Stromal cell of bone marrow (primary cell): ENCODE measurements around the gene TAOK3.
"Not testable (repeated sequence)": the region's sequence is repeated elsewhere in the genome, so short reads cannot be mapped to it uniquely, and the experiment has no call there.

ENCODE experiments used
- DNase-seq: peaks from one replicate; pipeline ENCODE4 v3.0.0-alpha.2; 2012; ENCODE audit warnings: low read depth

The TAOK3 gene

DNA sequence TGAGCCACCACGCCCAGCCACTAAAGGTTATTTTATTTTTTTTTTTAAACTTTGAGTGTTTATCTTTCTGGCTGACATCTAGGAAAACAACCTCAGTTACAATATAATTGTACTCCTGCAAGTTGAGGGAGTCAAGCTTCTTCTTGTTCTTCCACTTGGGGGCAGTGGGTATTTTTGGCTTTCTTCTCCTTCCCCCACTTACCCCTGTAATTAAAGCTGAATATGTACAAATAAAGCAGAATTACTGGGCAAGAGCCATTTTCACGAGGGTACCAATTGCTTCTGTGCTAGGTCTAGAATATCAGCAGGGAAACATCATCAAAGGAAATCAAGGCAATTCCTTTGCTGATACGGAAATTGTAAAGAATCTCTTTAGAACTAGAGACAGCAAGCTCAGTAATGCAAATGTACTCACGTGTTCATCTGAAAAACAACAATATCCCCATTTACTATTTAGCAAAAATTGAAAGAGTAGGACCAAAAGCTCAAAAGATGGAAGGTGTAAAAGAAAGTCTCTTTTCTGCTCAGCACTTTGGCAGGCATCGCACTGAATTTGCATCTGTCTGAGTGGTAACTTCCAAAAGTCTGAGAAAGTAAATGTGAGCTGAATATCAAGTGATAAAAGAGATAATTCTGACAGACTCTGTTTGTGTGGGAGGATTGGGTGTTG lies 72.8 kb downstream of the TAOK3 start:
- no peak for DNase-seq

DNA sequence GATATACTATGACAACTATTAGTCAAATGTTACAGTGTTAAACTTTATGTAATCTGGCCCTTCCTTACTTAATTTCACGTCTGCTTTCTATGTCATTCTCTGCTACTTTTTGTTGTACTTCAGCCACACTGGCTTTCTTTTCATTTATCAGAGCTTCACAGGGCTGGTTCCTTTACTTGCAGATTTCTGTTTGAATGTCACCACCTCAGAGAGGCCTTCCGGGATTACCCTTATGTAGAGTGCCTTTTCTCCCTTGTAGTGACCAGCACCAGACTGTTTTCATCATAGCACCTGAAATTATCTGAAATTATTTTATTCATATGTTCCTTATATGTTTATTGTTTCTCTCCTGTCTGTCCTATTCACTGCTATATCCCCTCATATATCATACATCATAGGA lies 75.4 kb downstream of the TAOK3 start:
- DNase-seq, result no peak

DNA sequence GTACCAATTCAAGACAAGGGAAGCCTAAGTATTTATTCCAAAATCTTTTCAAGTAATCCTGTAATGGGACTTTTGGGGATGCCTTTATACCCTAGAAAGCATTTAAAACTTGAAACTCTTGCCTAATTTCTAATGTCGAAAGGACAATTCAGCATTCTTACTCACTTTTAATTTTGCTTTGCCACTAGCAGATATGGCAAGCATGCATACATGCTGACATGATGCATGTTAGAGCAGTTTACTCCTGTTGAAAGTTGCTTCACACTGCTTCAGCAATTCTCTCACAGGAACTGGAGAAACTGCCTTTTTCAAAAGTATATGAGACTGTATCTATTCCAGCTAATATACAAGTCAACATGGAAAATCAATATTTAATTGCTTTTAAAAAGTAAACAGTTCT lies 79.9 kb downstream of the TAOK3 start:
- DNase-seq, result no peak

DNA sequence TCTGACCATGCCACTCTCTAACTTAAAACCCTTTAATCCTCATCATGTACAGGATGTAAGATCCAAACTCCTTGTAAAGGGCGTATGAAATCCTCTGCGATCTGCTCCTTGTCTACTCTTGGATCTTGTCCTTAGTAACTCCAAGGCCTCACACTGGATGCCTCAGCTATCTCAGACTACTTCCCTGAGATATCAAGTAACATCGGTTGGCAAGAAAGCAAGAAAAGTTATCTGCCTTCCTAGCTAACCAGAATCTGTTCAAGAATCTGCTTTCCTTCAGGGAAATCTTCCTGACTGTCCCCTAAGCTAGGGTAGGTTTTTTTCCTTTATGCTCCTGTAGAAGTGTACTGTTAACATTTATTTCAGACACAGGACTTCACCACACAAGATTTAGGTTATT lies 82.6 kb downstream of the TAOK3 start:
- no peak for DNase-seq

DNA sequence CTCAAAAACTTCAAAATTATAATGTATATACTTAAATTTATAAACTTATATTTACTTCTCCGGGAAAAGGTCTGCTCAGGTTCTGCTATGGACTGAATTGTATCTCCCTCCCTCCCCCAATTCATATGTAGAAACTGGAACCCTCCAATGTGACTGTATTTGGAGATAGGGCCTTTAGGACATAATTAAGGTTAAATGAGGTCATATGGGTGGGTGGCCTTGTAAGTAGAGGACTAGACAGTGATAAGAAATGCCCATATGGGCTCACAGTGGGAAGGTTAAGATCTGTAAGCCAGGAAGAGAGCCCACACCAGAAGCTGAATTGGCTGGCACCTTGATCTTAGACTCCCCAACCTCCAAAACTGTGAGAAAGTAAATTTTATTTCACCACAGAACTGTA lies 84.5 kb downstream of the TAOK3 start:
- DNase-seq, result no peak

DNA sequence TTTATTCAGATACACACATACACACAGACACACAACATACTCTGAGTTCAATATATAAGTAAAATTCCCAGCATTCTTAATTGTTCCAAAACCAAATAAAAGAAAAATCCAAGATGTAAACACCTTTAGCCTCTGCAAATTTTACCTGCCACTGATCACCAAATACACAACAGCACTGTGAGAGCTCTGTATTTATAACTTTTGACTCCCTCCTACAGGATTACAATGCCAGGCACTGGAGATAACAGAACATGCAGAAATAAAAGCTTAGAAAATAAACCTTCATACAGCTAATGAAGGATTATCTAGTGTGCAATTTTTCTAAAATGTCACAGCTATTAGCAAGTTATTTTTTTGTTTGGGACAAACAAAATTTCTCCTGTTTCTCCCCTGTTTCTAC lies 85.0 kb downstream of the TAOK3 start:
- DNase-seq, result no peak

DNA sequence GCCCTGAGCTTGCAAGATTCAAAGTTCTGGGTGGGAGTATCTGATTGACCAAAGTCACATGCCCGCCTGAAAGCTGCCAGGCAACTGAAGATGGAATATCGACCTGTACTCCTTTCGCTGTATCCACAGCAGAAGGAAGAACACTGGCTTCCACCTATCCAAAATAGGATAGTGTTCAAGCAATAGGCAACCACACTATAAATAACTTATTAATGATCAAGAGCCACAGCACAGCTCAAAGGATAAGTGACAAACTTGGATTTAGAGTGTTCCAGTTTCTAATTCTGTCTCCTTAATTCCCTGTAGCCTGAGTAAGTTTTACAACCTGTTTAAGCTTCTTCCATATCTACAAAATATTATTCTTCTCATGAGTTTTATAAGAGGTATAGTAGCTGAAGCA lies 89.9 kb downstream of the TAOK3 start:
- DNase-seq, result no peak

DNA sequence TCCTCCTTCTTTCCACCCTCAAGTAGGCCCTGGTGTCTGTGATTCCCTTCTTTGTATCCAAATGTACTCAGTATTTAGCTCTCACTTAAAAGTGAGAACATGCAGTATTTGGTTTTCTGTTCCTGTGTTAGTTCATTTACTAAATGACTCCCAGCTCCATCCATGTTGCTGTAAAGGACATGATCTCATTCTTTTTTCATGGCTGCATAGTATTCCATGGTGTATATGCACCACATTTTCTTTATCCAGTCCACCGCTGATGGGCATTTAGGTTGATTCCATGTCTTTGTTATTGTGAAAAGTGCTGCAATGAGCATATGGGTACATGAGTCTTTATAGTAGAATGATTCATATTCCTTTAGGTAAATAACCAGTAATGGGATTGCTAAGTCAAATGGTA lies 94.4 kb downstream of the TAOK3 start:
- DNase-seq, result not testable (repeated sequence)

DNA sequence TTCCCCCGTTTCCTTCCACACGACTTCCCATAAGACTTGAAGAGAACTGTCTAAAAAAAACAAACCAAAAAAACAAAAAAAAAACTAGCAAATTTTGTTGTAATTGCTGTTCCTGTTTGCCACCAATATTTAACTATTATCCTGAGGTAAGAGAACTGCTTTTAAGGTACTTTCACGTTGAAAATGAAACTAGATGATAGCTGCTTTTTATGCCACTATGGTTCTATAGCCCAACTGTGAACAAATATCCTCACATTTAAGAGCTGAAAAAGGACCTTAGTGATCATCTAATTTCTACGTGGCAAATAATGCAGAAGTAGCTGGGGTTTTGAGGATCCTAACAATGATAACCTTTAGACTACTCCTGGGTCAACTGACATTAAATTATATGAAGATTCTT lies 98.6 kb downstream of the TAOK3 start:
- DNase-seq, result no peak

DNA sequence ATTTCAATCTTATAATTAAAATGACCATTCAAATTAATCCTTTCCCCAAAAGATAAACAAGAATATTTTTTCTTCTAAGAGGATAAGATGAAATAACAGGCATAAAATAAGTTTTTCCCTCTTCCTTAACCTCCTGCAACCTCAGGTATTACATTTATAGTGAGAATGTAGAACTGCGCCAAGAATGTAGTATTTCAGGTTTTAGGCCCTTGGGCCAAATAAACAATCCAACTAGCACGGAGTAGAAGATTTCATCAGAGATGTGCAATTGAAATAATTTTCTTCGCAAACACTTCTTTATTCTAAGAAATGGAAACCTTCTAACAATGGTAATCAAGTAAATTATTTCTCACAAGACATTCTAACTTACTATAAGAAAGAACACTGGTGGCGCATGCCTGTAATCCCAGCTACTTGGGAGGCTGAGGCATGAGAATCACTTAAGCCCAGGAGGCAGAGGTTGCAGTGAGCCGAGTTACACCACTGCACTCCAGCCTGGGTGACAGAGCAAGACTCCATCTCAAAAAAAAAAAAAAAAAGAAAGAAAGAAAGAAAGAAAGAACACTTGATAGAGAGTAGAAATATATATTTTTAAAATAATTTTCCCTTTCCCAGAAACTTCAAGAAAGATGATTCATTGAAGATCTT lies 100.8 kb downstream of the TAOK3 start:
- no peak for DNase-seq

DNA sequence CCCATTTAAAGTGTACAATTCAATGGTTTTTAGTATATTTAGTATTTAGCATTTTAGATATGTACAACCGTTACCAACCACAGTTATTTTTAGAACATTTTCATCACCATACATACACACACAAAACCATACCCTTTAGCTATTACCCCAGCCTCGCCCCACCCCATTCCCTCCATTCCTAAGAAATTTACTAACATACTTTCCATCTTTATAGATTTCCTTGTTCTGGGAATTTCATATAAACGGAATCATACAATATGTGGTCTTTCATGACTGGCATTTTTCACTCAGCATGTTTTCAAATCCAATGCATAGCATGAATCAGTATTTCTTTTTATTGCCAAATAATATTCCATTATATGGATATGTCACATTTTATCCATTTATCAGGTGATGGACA lies 101.5 kb downstream of the TAOK3 start:
- DNase-seq, result no peak

DNA sequence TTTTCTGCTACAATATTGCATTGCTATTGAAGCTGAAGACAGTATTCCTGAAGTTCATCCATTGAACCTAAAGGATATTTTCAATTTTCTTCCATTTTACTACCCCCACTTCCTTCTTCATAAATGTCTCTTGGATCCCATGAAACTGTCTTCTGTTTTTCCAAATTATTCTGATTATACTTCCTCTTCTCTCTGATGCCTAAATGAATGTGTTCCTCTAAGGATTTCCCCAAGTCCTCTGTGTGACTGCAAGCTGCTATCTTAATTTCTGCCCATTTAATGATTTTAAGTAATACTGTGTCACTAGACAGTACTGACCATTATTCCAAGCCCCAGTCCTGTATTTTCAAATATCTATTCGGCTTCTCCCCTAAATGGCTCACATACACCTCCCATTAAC lies 102.9 kb downstream of the TAOK3 start:
- no peak for DNase-seq

DNA sequence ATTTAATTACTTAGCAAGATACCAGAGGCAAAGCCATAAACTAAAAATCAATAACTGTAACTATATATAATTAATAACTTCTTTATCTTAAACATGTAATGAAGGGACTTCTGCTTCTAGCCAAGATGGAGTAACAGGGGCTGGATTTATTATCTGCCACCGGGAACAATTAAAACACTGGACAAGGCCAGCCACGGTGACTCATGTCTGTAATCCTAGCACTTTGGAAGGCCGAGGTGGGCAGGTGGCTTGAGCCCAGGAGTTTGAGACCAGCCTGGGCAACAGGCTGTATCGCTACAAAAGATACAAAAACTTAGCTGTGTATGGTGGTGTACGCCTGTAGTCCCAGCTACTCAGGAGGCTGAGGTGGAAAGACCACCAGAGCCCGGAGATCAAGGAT lies 113.6 kb downstream of the TAOK3 start:
- DNase-seq, result no peak

DNA sequence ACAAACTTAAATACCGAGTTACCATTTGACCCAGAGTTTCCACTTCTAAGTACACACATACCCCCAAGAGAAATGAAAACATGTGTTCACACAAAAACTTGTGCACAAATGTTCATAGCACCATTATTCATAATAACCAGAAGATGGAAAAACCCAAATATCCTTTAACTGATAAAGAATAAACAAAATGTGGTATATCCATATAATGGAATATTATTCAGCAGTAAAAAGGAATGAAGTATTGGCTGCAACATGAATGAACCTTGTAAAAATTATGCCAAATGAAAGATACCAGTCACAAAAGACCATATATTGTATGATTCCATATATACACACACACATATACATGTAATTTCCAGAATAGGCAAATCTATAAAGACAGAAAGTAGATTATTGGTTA lies 116.4 kb downstream of the TAOK3 start:
- no peak for DNase-seq

DNA sequence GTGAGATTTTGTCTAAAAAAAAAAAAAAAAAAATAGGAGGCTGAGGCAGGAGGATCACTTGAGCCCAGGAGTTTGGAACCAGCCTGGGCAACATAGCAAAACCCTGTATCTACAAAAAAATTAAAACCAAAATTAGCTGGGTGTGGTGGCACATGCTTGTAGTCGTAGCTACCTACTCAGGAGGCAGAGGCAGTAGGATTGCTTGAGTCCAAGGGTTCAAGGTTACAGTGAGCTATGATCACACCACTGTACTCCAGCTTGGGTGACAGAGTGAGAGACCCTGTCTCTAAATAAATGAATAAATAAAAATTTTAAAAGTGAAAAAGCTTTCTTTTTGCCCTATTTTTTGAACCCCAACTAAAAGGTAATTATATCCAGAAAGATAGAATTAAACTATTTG lies 123.2 kb downstream of the TAOK3 start:
- DNase-seq, result no peak

DNA sequence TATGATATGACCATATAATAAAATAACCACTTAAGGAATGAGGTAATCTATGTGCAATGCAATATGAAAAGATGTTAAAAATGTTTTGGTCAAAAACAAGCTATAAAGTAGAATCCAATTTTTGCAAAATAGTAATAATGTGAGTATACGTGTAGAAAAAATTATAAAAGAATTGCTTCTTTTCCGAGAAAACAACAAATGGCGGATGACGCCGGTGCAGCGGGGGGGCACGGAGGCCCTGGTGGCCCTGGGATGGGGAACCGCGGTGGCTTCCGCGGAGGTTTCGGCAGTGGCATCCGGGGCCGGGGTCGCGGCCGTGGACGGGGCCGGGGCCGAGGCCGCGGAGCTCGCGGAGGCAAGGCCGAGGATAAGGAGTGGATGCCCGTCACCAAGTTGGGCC lies 126.8 kb downstream of the TAOK3 start:
- DNase-seq, result not testable (repeated sequence)

DNA sequence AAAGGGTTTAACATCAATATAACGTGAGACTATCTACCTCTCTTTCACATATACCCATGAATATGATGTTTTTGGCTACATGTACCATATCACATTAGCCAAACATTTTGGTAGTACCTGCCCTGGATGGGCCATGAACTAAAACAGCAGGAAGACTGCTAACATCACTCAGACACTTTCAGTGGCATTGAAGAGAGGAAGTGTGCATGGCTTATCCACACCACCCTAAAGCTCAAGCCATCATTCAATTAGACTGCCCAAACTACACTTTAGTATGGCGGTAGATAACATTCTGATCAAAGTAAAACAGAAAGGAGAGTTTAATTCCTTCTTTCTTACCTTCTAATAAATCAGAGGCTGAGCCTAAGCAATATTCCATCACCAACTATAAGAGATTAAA lies 133.8 kb downstream of the TAOK3 start:
- DNase-seq, result no peak

DNA sequence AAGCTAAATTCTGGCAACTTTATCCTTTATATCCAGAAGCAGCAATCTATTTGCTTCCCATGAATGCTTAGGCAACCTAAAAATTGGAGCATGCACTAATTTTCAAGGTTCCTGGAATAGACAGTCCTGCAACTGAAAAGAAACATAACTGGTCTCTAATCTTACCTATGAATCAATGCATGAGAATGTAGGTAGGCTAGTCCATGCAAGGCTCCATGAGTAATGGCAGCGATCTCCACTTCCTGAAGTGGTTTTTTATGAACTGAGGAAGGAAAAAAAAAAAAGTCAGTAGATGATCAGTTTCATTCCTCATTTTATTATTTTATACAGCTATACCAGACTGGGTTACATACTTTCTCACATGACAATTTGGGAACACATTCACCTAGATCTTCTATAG lies 134.8 kb downstream of the TAOK3 start:
- DNase-seq, result peak; percentile 2

DNA sequence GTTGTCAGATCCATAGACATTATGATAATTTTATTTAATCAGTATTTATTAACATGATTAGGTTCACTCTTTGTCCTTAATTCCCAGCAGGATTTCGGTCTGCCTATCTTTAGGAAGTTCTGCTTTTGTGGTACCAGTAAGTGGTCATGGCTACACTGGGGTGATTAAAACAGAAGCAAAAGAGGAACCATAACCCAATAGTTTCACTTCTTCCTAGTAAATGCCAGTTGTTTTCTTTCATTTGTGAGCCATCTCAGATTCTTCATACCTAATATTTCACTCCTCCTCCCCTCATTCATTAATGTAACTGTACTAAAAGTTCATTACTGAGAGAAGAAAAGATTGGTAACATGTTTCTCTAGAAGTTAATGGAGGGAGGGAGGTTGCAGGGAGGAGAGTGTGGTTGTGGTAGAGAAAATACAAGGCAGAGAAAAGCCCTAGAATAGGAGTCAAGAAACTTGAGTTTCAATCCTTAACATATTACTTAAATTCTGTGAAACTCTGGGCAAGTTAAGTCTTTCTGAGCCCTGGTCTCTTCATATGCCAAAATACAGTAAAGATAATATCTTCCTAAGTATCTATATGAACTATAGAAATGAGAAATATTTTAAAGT lies 135.5 kb downstream of the TAOK3 start:
- no peak for DNase-seq

DNA sequence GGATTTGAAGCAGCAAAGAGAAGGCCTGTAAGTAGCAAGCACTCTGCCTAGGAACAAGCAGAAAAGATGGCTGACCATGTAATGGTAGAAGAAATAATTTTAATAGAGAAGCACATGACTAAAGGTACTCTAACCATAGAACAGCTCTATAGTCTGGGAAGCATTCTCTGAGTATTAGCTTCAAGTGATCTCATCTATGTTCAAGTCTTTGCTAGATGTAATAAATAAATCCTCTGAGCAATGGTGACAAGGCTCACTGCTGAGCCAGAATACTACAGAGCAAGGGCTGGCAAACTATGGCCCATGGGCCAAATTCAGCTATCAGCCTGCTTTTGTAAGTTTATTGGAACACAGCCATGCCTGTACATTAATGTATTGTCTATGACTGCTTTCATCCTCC lies 152.0 kb downstream of the TAOK3 start:
- no peak for DNase-seq

DNA sequence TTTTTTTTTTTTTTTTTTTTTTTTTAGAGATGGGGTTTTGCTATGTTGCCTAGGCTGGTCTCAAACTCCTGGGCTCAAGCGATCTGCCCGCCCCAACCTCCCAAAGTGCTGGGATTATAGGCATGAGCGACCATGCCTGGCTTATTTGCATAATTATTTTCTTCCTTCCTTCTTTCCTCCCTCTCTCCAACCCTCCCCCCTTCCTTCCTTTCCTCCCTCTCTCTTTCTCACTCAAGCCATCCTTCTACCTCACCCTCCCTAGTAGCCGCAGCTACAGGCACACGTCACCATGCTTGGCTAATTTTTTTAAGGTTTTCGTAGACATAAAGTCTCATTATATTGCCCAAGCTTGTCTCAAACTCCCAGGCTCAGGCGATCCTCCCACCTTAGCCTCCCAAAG lies 152.9 kb downstream of the TAOK3 start:
- no peak for DNase-seq

DNA sequence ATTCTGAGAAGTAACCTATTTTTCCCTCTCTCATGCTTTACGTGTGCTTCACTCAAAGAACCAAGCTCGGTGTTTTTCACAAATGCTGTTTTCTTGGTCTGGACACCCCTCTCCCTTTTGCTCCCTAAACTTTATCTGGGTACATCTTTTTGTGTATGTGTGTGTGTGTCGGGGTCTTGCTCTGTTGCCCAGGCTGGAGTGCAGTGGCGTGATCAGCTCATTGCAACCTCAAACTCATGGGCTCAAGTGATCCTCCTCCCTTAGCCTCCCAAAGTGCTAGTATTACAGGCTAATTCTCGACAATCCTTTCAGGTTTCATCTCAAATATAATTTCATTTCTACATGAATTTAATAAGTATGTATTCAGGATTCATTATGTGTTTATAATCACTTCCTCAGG lies 153.6 kb downstream of the TAOK3 start:
- no peak for DNase-seq

DNA sequence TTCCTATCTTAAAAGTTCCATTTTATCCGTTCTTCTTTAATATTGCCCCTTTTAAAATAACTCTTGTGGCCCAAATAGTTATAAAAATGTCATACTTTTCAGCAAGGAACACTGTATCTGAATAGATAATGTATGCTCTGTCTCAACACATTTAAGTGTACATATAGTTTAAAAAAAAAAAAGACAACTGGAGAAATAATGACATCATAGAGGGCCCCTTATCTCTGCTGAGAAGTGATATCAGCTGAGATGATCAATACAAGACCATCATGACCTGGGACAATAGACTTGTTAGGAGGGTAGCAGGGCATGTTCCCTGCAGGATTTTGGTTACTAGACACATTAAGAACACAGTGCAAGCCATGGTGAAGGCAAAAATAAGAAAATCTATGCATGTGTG lies 159.3 kb downstream of the TAOK3 start:
- DNase-seq, result no peak

DNA sequence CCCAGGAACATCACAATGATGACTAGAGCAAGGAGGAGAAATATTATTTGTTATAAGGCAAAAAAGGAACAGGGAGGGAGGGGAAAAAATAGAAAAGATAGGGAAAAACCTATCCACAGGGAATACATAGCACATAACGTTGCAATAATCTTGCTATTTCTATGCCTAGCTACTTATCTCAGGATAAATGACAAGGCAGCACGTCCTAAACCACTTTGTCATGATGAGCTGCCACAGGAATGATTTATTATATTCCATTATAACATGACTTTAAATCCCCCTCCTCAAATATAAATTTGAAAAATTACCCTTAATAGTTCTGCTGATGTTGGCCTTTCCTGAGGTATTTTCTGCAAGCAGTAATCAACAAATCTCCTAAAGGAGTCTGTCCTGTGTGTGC lies 160.1 kb downstream of the TAOK3 start:
- no peak for DNase-seq
